GM12892 (cell line): Measurements from ENCODE around the gene PSD2.

Experiments
- POLR2A ChIP-seq: IDR thresholded peaks from 2 replicates; pipeline ENCODE4 v1.6.1; 2011; ENCODE audit warnings: low read depth, low read length, control low read depth
- POLR2AphosphoS5 ChIP-seq: IDR thresholded peaks from 2 replicates; pipeline ENCODE4 v1.6.1; 2011; ENCODE audit warnings: low read depth, low read length, control low read depth
- TAF1 ChIP-seq: IDR thresholded peaks from 2 replicates; pipeline ENCODE4 v1.6.1; 2011; ENCODE audit warnings: low read depth, mild to moderate bottlenecking, control low read depth, low read length, borderline replicate concordance

- no peak for TF ChIP-seq POLR2AphosphoS5
- TF ChIP-seq POLR2A, result no peak
- TF ChIP-seq TAF1, result no peak
Observed at GRCh38 chr5:139888370-139888769, 92.8 kb downstream of the PSD2 start.
